Measurements from ENCODE around the gene SLC22A4.

The SLC22A4 gene

GRCh38 chr5:132387640-132388117 lies 93.5 kb downstream of the SLC22A4 start:
- no peak for TF ChIP-seq CTCF (IDR thresholded peaks at IDR 0.05)

- no peak for TF ChIP-seq CTCF (IDR thresholded peaks at IDR 0.05)
These were observed 94.3 kb downstream of the SLC22A4 start for GRCh38 chr5:132388244-132389050.

DNA sequence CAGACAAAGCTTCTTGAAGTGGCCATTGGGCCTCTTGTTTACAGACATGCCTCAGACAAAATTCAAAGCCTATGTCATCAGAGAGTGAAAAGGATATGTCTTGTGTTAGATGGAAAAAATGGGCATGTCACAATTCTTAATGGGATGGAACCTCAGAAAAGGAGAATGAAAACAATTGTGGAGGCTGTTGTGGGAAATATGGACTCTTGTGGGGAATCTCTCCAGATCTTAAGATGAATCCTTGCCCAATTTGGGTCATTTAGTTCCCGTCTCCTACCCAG lies 94.8 kb downstream of the SLC22A4 start:
- no peak for TF ChIP-seq CTCF (IDR thresholded peaks at IDR 0.05)

- TF ChIP-seq CTCF (IDR thresholded peaks at IDR 0.05), result no peak
These were observed 95.5 kb downstream of the SLC22A4 start for GRCh38 chr5:132389585-132390286.

- no peak for TF ChIP-seq CTCF (IDR thresholded peaks at IDR 0.05)
These were observed 97.1 kb downstream of the SLC22A4 start for GRCh38 chr5:132391247-132391646.

DNA sequence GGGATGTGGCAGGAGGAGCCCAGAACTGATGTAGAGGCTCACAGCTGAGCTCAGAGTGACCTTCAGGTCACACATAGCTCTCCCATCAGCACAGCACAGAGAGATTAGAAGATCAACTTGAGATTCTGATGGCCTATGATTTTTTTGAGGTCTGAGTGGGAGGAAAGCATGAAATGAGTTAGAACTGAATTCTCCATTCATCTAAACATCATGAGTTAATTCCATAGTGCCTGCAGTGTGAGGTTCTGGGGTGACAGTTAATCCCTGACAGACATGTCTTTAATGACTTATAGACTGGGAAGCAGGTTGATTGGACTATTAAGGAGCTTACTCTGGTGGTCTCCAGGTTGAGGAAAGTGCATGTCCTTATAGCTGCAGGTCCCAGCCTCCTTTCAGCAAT lies 97.7 kb downstream of the SLC22A4 start:
- TF ChIP-seq CTCF (IDR thresholded peaks at IDR 0.05), result no peak

GRCh38 chr5:132392411-132392810 lies 98.2 kb downstream of the SLC22A4 start:
- no peak for TF ChIP-seq CTCF (IDR thresholded peaks at IDR 0.05)
